IMR-90 (cell line): ENCODE data around the gene RYR3. TPM values are rescaled to one million over a fixed set of nuclear protein-coding genes. Genes with fewer than 3 reads are reported as not detected.

ENCODE experiments used
- ATAC-seq: fragments of 200-7000 bp; cut with Tn5 transposase; 2 replicates; pipeline ENCODE4 v1.9.1; 2020; ENCODE audit warnings: low read depth, mild to moderate bottlenecking, moderate library complexity
- BruUV-seq: library from RNA; stranded (reverse); fragments of 400-500 nt; replicated peaks from 2 replicates; lab custom pipeline; 2021; lab: Mats Ljungman, UMichigan
- CTCF ChIA-PET: fragments of 300-600 bp; formaldehyde crosslinking; extraction: SDS; loops from one replicate; lab custom pipeline; 2021; ENCODE audit warnings: antibody characterized with exemption; lab: Yijun Ruan, JAX
- POLR2A ChIA-PET: fragments of 300-600 bp; sonication (Branson Sonifier 250); formaldehyde crosslinking; loops from one replicate; lab custom pipeline; 2022; ENCODE audit warnings: antibody characterized with exemption; ENCODE audit not compliant: unreplicated experiment; lab: Charles Lee
- DNase-seq: peaks from one replicate; pipeline ENCODE4 v3.0.0; 2013
- H2AFZ ChIP-seq: replicated peaks from 2 replicates; pipeline ENCODE3; 2013; ENCODE audit warnings: low read length, mild to moderate bottlenecking; ENCODE audit not compliant: poor library complexity
- H2AK5ac ChIP-seq: 2 replicates; pipeline ENCODE4 v1.6.1; 2013; ENCODE audit warnings: low read depth, low read length, inconsistent platforms
- H2AK9ac ChIP-seq: replicated peaks from 2 replicates; pipeline ENCODE3; 2013; ENCODE audit warnings: mild to moderate bottlenecking, low read depth, low read length, moderate library complexity; ENCODE audit not compliant: poor library complexity
- H2BK120ac ChIP-seq: 2 replicates; pipeline ENCODE4 v1.6.1; 2013; ENCODE audit warnings: low read depth, low read length, inconsistent platforms
- H2BK15ac ChIP-seq: 3 replicates; pipeline ENCODE4 v1.6.1; 2013; ENCODE audit warnings: low read depth, low read length, inconsistent platforms
- H2BK20ac ChIP-seq: 2 replicates; pipeline ENCODE4 v1.6.1; 2013; ENCODE audit warnings: low read depth, mild to moderate bottlenecking, inconsistent platforms, low read length, moderate library complexity
- H2BK5ac ChIP-seq: 2 replicates; pipeline ENCODE4 v1.6.1; 2013; ENCODE audit warnings: mild to moderate bottlenecking, low read depth, low read length, inconsistent platforms; ENCODE audit not compliant: poor library complexity, severe bottlenecking
- H3K14ac ChIP-seq: replicated peaks from 2 replicates; pipeline ENCODE4 v1.6.1; 2013; ENCODE audit warnings: low read depth, low read length, inconsistent platforms
- H3K18ac ChIP-seq: 2 replicates; pipeline ENCODE4 v1.6.1; 2013; ENCODE audit warnings: low read depth, low read length, control low read depth
- H3K23ac ChIP-seq: 2 replicates; pipeline ENCODE4 v1.6.1; 2013; ENCODE audit warnings: low read depth, low read length, inconsistent platforms
- H3K27ac ChIP-seq: 2 replicates; pipeline ENCODE4 v1.5.1; 2013; ENCODE audit warnings: mild to moderate bottlenecking, control low read depth, low read length; ENCODE audit not compliant: insufficient read depth
- H3K27me3 ChIP-seq: 2 replicates; pipeline ENCODE4 v1.6.1; 2013; ENCODE audit warnings: low read length; ENCODE audit not compliant: control insufficient read depth, insufficient read depth
- H3K36me3 ChIP-seq: 2 replicates; pipeline ENCODE4 v1.6.1; 2013; ENCODE audit warnings: low read length, mixed read lengths; ENCODE audit not compliant: control insufficient read depth, insufficient read depth
- H3K4ac ChIP-seq: 2 replicates; pipeline ENCODE4 v1.6.1; 2013; ENCODE audit warnings: low read depth, low read length, inconsistent platforms
- H3K4me1 ChIP-seq: 2 replicates; pipeline ENCODE4 v1.6.1; 2013; ENCODE audit warnings: low read length, mixed read lengths; ENCODE audit not compliant: control insufficient read depth, insufficient read depth
- H3K4me2 ChIP-seq: 2 replicates; pipeline ENCODE4 v1.6.1; 2013; ENCODE audit warnings: low read depth, mild to moderate bottlenecking, control low read depth, low read length, moderate library complexity
- H3K4me3 ChIP-seq: 2 replicates; pipeline ENCODE4 v1.5.1; 2013; ENCODE audit warnings: low read depth, mild to moderate bottlenecking, control low read depth, low read length, moderate library complexity; ENCODE audit not compliant: insufficient read depth
- H3K56ac ChIP-seq: 2 replicates; pipeline ENCODE4 v1.6.1; 2013; ENCODE audit warnings: low read length, inconsistent platforms; ENCODE audit not compliant: insufficient read depth; ENCODE audit errors: extremely low read depth
- H3K79me1 ChIP-seq, 2 experiments: 2 replicates each; pipeline ENCODE4 v1.6.1; 2013; ENCODE audit warnings: low read length in 2 of 2, inconsistent platforms in 1 of 2, low read depth in 1 of 2
- H3K9ac ChIP-seq: 2 replicates; pipeline ENCODE4 v1.6.1; 2013; ENCODE audit warnings: low read depth, low read length, control low read depth
- H3K9me1 ChIP-seq: 2 replicates; pipeline ENCODE4 v1.6.1; 2013; ENCODE audit warnings: low read length, inconsistent platforms; ENCODE audit not compliant: insufficient read depth
- H3K9me3 ChIP-seq: 2 replicates; pipeline ENCODE4 v1.6.1; 2013; ENCODE audit warnings: low read length; ENCODE audit not compliant: control insufficient read depth, insufficient read depth
- H4K20me1 ChIP-seq: 2 replicates; pipeline ENCODE4 v1.6.1; 2013; ENCODE audit warnings: low read length, inconsistent platforms; ENCODE audit not compliant: insufficient read depth
- H4K5ac ChIP-seq: 2 replicates; pipeline ENCODE4 v1.6.1; 2013; ENCODE audit warnings: mild to moderate bottlenecking, low read depth, low read length, control low read depth
- H4K8ac ChIP-seq, 2 experiments: 2 replicates each; pipeline ENCODE4 v1.6.1; 2013; ENCODE audit warnings: low read depth in 2 of 2, low read length in 2 of 2, control low read depth in 1 of 2, inconsistent platforms in 1 of 2
- H4K91ac ChIP-seq: 2 replicates; pipeline ENCODE4 v1.6.1; 2013; ENCODE audit warnings: low read depth, low read length, inconsistent platforms; ENCODE audit not compliant: insufficient read depth
- BHLHE40 ChIP-seq: fragments of 150-350 bp; IDR thresholded peaks from 2 replicates; pipeline ENCODE4 v1.6.1; 2016; ENCODE audit warnings: mild to moderate bottlenecking, low read depth, low read length
- CEBPB ChIP-seq: IDR thresholded peaks from 2 replicates; pipeline ENCODE4 v1.6.1; 2012; ENCODE audit warnings: low read depth, low read length, improper control_type of control experiment
- CHD1 ChIP-seq: IDR thresholded peaks from 2 replicates; pipeline ENCODE4 v1.6.1; 2012; ENCODE audit warnings: low read depth, low read length, improper control_type of control experiment
- FOS ChIP-seq: fragments of 150-350 bp; IDR thresholded peaks from 2 replicates; pipeline ENCODE4 v1.6.1; 2016; ENCODE audit warnings: low read depth, low read length
- MAFK ChIP-seq: IDR thresholded peaks from 2 replicates; pipeline ENCODE4 v1.6.1; 2012; ENCODE audit warnings: low read depth, low read length, improper control_type of control experiment
- MAZ ChIP-seq: IDR thresholded peaks from 2 replicates; pipeline ENCODE4 v1.6.1; 2012; ENCODE audit warnings: low read depth, mild to moderate bottlenecking, low read length, improper control_type of control experiment, moderate library complexity, borderline replicate concordance
- MXI1 ChIP-seq: IDR thresholded peaks from 2 replicates; pipeline ENCODE4 v1.6.1; 2012; ENCODE audit warnings: low read depth, mild to moderate bottlenecking, low read length, moderate library complexity, borderline replicate concordance
- NFE2L2 ChIP-seq: fragments of 150-350 bp; IDR thresholded peaks from 2 replicates; pipeline ENCODE4 v1.6.1; 2016; ENCODE audit warnings: low read depth, mild to moderate bottlenecking, low read length
- POLR2A ChIP-seq: IDR thresholded peaks from 2 replicates; pipeline ENCODE4 v1.6.1; 2012; ENCODE audit warnings: mild to moderate bottlenecking, low read depth, low read length
- RAD21 ChIP-seq: IDR thresholded peaks from 2 replicates; pipeline ENCODE4 v1.6.1; 2012; ENCODE audit warnings: low read length, improper control_type of control experiment
- RCOR1 ChIP-seq: IDR thresholded peaks from 2 replicates; pipeline ENCODE4 v1.6.1; 2012; ENCODE audit warnings: mild to moderate bottlenecking, low read length, improper control_type of control experiment; ENCODE audit not compliant: insufficient replicate concordance
- RFX5 ChIP-seq: IDR thresholded peaks from 2 replicates; pipeline ENCODE4 v1.8.0; 2012; ENCODE audit warnings: low read depth, mild to moderate bottlenecking, low read length, moderate library complexity
- SMC3 ChIP-seq: fragments of 150-350 bp; IDR thresholded peaks from 2 replicates; pipeline ENCODE4 v1.6.1; 2016; ENCODE audit warnings: low read depth, mild to moderate bottlenecking, antibody characterized with exemption, low read length, moderate library complexity
- WGBS, 2 experiments: methylation state at CpG; one replicate each; pipeline versions ENCODE4 v1.1.5 to v1.1.7; 2013; ENCODE audit warnings: missing lambda C conversion rate in 2 of 2; ENCODE audit not compliant: insufficient read length in 1 of 2; ENCODE audit errors: extremely low coverage in 2 of 2; 5-methylcytosine and 5-hydroxymethylcytosine counted together
- dilution Hi-C: fragments of 300-500 bp; cut with HindIII; formaldehyde crosslinking; loops from one replicate; pipeline ENCODE4 v1.14.3; 2018; ENCODE audit warnings: low sequenced_read_pairs; ENCODE audit not compliant: unreplicated experiment
- in situ Hi-C: fragments of 300-500 bp; cut with MboI; formaldehyde crosslinking; loops from 3 replicates; pipeline ENCODE4 v1.14.3; 2019; ENCODE audit warnings: low sequenced_read_pairs, inconsistent platforms, mixed read lengths
- intact Hi-C: fragments of 100-400 bp; cut with micrococcal nuclease; formaldehyde crosslinking; loops from 2 replicates; pipeline ENCODE4 v1.10.0; 2022
- polyA plus RNA-seq, 3 experiments: library from polyadenylated mRNA; depleted of rRNA; stranded (reverse); fragments of >200 nt; gene quantifications; 2 replicates each; pipeline ENCODE4 v1.2.3, GENCODE V29; 2012; ENCODE audit warnings: low replicate concordance in 1 of 3
- total RNA-seq: library from RNA; depleted of rRNA; stranded (reverse); fragments of >200 nt; gene quantifications from 2 replicates; pipeline ENCODE4 v1.2.3, GENCODE V29; 2012
- TF ChIP-seq, protein P1 (sequence below): conservative IDR thresholded peaks from 2 replicates; pipeline ENCODE4 v1.5.1; 2012; ENCODE audit warnings: mild to moderate bottlenecking, low read depth, low read length, improper control_type of control experiment
- TF ChIP-seq, protein P2 (sequence below): fragments of 150-350 bp; IDR thresholded peaks from 2 replicates; pipeline ENCODE4 v1.6.1; 2016; ENCODE audit warnings: low read depth, mild to moderate bottlenecking, low read length, moderate library complexity, borderline replicate concordance

Gene RYR3
- total and polyA plus RNA-seq, 2 of the 4 experiments (the other 2 are of a cell fraction), result 0.18 TPM; not detected in 1

DNA sequence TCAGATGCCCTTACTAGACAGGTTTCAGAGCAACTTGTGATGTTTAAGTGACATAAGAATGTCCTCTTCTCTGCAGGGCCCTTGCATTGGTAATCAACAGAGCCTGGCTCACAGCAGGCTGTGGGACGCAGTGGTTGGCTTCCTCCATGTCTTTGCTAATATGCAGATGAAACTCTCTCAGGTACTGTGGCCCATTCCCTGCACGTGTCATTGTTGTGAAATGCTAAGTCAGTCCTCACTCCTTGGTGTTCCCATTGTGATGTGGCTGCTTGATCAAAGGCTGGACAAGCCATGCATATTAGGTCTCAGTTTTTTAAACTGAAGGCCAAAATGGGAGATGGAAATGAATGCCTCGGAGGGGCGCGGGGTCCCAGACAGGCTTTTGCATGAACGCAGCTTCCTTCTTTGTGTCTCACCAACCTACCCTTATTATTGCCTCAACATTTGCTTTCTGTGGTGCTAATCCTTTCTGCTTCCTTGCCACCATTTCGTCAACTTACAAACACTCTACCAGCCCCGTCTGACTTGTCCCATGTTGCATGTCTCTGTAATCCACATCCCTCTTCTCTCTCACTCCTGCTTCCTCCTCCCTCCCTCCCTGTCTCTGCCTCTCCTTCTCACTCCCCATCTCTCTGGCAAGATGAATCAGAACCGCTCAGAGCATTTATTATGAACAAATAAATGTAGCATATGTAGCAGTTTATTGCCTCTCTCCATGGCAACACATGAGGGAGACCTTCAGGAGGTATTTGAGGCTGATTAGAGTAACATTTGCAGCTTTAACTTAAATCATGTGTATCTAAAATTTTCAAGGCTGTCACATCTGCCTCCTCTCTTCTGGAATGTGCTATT is 524.4 kb downstream of the RYR3 start:
- H2BK5ac ChIP-seq, result no peak overlapping the region
- no peak overlapping the region for H2BK20ac ChIP-seq
- H3K4me3 ChIP-seq, result no peak overlapping the region
- no peak for TF ChIP-seq MAZ
- TF ChIP-seq SMC3, result no peak
- TF ChIP-seq RFX5, result no peak
- no peak for TF ChIP-seq RAD21
- TF ChIP-seq POLR2A, result no peak
- no peak for TF ChIP-seq NFE2L2
- no peak for TF ChIP-seq FOS
- TF ChIP-seq BHLHE40, result no peak
- TF ChIP-seq MAFK, result no peak
- no peak for TF ChIP-seq MXI1
- TF ChIP-seq CHD1, result no peak
- no peak for TF ChIP-seq CEBPB
- TF ChIP-seq, protein P1, sequence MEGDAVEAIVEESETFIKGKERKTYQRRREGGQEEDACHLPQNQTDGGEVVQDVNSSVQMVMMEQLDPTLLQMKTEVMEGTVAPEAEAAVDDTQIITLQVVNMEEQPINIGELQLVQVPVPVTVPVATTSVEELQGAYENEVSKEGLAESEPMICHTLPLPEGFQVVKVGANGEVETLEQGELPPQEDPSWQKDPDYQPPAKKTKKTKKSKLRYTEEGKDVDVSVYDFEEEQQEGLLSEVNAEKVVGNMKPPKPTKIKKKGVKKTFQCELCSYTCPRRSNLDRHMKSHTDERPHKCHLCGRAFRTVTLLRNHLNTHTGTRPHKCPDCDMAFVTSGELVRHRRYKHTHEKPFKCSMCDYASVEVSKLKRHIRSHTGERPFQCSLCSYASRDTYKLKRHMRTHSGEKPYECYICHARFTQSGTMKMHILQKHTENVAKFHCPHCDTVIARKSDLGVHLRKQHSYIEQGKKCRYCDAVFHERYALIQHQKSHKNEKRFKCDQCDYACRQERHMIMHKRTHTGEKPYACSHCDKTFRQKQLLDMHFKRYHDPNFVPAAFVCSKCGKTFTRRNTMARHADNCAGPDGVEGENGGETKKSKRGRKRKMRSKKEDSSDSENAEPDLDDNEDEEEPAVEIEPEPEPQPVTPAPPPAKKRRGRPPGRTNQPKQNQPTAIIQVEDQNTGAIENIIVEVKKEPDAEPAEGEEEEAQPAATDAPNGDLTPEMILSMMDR, result no peak
- TF ChIP-seq, protein P2, sequence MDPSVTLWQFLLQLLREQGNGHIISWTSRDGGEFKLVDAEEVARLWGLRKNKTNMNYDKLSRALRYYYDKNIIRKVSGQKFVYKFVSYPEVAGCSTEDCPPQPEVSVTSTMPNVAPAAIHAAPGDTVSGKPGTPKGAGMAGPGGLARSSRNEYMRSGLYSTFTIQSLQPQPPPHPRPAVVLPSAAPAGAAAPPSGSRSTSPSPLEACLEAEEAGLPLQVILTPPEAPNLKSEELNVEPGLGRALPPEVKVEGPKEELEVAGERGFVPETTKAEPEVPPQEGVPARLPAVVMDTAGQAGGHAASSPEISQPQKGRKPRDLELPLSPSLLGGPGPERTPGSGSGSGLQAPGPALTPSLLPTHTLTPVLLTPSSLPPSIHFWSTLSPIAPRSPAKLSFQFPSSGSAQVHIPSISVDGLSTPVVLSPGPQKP, result no peak
- no peak for TF ChIP-seq RCOR1
- peaks cover 2% of the 10 kb centered on the region; the same call in 1 of the 2 replicates for H3K27me3 ChIP-seq
- no peaks in the 10 kb centered on the region for H3K4me1 ChIP-seq
- no peak for ATAC-seq
- H3K14ac ChIP-seq, result no peak overlapping the region
- POLR2A ChIA-PET, result no interaction called here
- no peak overlapping the region for H2BK120ac ChIP-seq
- H3K9ac ChIP-seq, result no peak overlapping the region
- H2AK5ac ChIP-seq, result no peak overlapping the region
- no peak overlapping the region for H4K8ac ChIP-seq
- no peaks in the 10 kb centered on the region for H3K9me1 ChIP-seq
- H4K20me1 ChIP-seq, result no peaks in the 10 kb centered on the region
- no peak overlapping the region for H2AFZ ChIP-seq
- no peak overlapping the region for H3K27ac ChIP-seq
- no peak overlapping the region for H3K23ac ChIP-seq
- no peak for DNase-seq
- no peak overlapping the region for H3K56ac ChIP-seq
- intact Hi-C loops, result no loop called here
- no peak overlapping the region for H3K18ac ChIP-seq
- no peak overlapping the region for H4K5ac ChIP-seq
- H2BK15ac ChIP-seq, result no peak overlapping the region
- 40% methylated on average over 4 of the region's 9 CpGs; no CpG with 5 or more reads in 1 of the 2 experiments for WGBS, 2 experiments
- H3K4me2 ChIP-seq, result no peak overlapping the region
- H2AK9ac ChIP-seq, result no peak overlapping the region
- BruUV-seq, result no TSS peak
- dilution Hi-C loops, result no loop called here
- H3K36me3 ChIP-seq, result no peaks in the 10 kb centered on the region
- H4K91ac ChIP-seq, result no peak overlapping the region
- H3K4ac ChIP-seq, result no peak overlapping the region
- in situ Hi-C loops, result no loop called here
- H3K79me1 ChIP-seq, result no peaks in the 10 kb centered on the region
- no peaks in the 10 kb centered on the region for H3K9me3 ChIP-seq
- CTCF ChIA-PET, result no interaction called here
